ENCODE measurements around the gene FMNL2. TPM values are rescaled to one million over a fixed set of nuclear protein-coding genes. Genes with fewer than 3 reads are reported as not detected.

FMNL2 gene
- total RNA-seq, 4 donors from 2014 or later: 50.5 to 96.7 (median 79.6) TPM

GRCh38 chr2:152473151-152473857 is 138.3 kb downstream of the FMNL2 start:
- no peak for TF ChIP-seq CTCF (IDR thresholded peaks at IDR 0.05; ENCODE audit: low read depth)

- no peak for TF ChIP-seq CTCF (IDR thresholded peaks at IDR 0.05; ENCODE audit: low read depth)
Observed at GRCh38 chr2:152475982-152476381, 141.0 kb downstream of the FMNL2 start.

- no peak for TF ChIP-seq CTCF (IDR thresholded peaks at IDR 0.05; ENCODE audit: low read depth)
Observed at GRCh38 chr2:152477347-152478092, 142.5 kb downstream of the FMNL2 start.

- no peak for TF ChIP-seq CTCF (IDR thresholded peaks at IDR 0.05; ENCODE audit: low read depth)
Observed at GRCh38 chr2:152479282-152479681, 144.3 kb downstream of the FMNL2 start.

GRCh38 chr2:152480821-152481399 is 145.9 kb downstream of the FMNL2 start:
- no peak for TF ChIP-seq CTCF (IDR thresholded peaks at IDR 0.05; ENCODE audit: low read depth)

GRCh38 chr2:152481881-152482583 is 147.1 kb downstream of the FMNL2 start:
- no peak for TF ChIP-seq CTCF (IDR thresholded peaks at IDR 0.05; ENCODE audit: low read depth)
